A549 (cell line): ENCODE data around the gene NPM1. TPM values are rescaled to one million over a fixed set of nuclear protein-coding genes. Genes with fewer than 3 reads are reported as not detected.

Source experiments
- ATAC-seq, 2 experiments: fragments of 200-7000 bp in 1 of 2; fragments of >200 bp in 1 of 2; cut with Nextera tagmentation in 1 of 2; cut with Tn5 transposase in 1 of 2; 3 replicates each; pipeline versions ENCODE4 v1.8.0 to v1.9.1; 2018 to 2020; ENCODE audit warnings: mild to moderate bottlenecking in 1 of 2, moderate library complexity in 1 of 2
- CTCF ChIA-PET: fragments of 300-600 bp; sonication (Branson Sonifier 250); formaldehyde crosslinking; extraction: SDS; loops from one replicate; lab custom pipeline; 2021; ENCODE audit warnings: antibody characterized with exemption, inconsistent platforms; lab: Yijun Ruan, JAX
- POLR2A ChIA-PET: fragments of 350-600 bp; formaldehyde crosslinking; extraction: SDS; loops from one replicate; lab custom pipeline; 2021; ENCODE audit warnings: antibody characterized with exemption, inconsistent platforms; lab: Yijun Ruan, JAX
- DNase-seq, 2 experiments: peaks; one replicate each; pipeline versions ENCODE4 v3.0.0 to v3.0.0-alpha.2; 2011 to 2016; ENCODE audit warnings: low read depth in 1 of 2, low spot score in 1 of 2
- FAIRE-seq: peaks from 2 replicates; lab custom pipeline; 2011; peaks lifted over from hg19 to GRCh38; lab: Jason Lieb, UNC
- H3K27ac ChIP-seq, 2 experiments: fragments of >200 bp; sonication (Bioruptor Twin); formaldehyde crosslinking; 3 replicates each; pipeline ENCODE4 v1.5.1; 2016 to 2017
- H3K4me1 ChIP-seq: fragments of >200 bp; sonication (Bioruptor Twin); formaldehyde crosslinking; 3 replicates; pipeline ENCODE4 v1.6.1; 2016
- H3K4me2 ChIP-seq: fragments of >200 bp; sonication (Bioruptor Twin); formaldehyde crosslinking; 3 replicates; pipeline ENCODE4 v1.6.1; 2016
- H3K4me3 ChIP-seq: fragments of >200 bp; sonication (Bioruptor Twin); formaldehyde crosslinking; 3 replicates; pipeline ENCODE4 v1.5.1; 2016
- H3K9me3 ChIP-seq: fragments of >200 bp; sonication (Bioruptor Twin); formaldehyde crosslinking; 3 replicates; pipeline ENCODE4 v1.6.1; 2016
- BHLHE40 ChIP-seq: IDR thresholded peaks from 2 replicates; pipeline ENCODE4 v1.6.1; 2012; ENCODE audit warnings: low read depth, low read length, inconsistent platforms
- CBX8 ChIP-seq: fragments of 200-600 bp; sonication (generic); IDR thresholded peaks from 2 replicates; pipeline ENCODE4 v1.6.1; 2016
- CEBPB ChIP-seq, 2 experiments: fragments of >200 bp in 1 of 2; sonication (Bioruptor Twin) in 1 of 2; formaldehyde crosslinking in 1 of 2; IDR thresholded peaks; 2 replicates each; pipeline ENCODE4 v1.6.1; 2012 to 2016
- CHD4 ChIP-seq: fragments of 200-600 bp; sonication (generic); IDR thresholded peaks from 2 replicates; pipeline ENCODE4 v1.6.1; 2016; ENCODE audit warnings: antibody characterized with exemption, mild to moderate bottlenecking, borderline replicate concordance
- EHF ChIP-seq: fragments of 250-450 bp; sonication (Bioruptor Pico); IDR thresholded peaks from 2 replicates; pipeline ENCODE4 v1.5.0; 2020; ENCODE audit warnings: mild to moderate bottlenecking
- EP300 ChIP-seq, 2 experiments: fragments of >200 bp; sonication (Bioruptor Twin); formaldehyde crosslinking; IDR thresholded peaks; 2 replicates in 1 of 2; 3 replicates in 1 of 2; pipeline ENCODE4 v1.6.1; 2016 to 2017
- GATA3 ChIP-seq: IDR thresholded peaks from 2 replicates; pipeline ENCODE4 v1.6.1; 2012; ENCODE audit warnings: borderline replicate concordance
- HDAC2 ChIP-seq: fragments of 200-600 bp; sonication (generic); IDR thresholded peaks from 2 replicates; pipeline ENCODE4 v1.6.1; 2016
- HEYL ChIP-seq: fragments of 250-450 bp; sonication (Bioruptor Pico); IDR thresholded peaks from 2 replicates; pipeline ENCODE4 v1.8.0; 2021; ENCODE audit warnings: mild to moderate bottlenecking, moderate library complexity
- HOXA7 ChIP-seq: fragments of 250-450 bp; sonication (Bioruptor Pico); IDR thresholded peaks from 2 replicates; pipeline ENCODE4 v1.5.0; 2020; ENCODE audit warnings: mild to moderate bottlenecking, moderate library complexity
- HOXB13 ChIP-seq: fragments of 250-450 bp; sonication (Bioruptor Pico); IDR thresholded peaks from 2 replicates; pipeline ENCODE4 v1.5.0; 2020; ENCODE audit warnings: low read depth, mild to moderate bottlenecking, moderate library complexity
- JUN ChIP-seq, 2 experiments: fragments of >200 bp; sonication (Bioruptor Twin); formaldehyde crosslinking; IDR thresholded peaks; 2 replicates in 1 of 2; 3 replicates in 1 of 2; pipeline ENCODE4 v1.6.1; 2016 to 2017
- KDM1A ChIP-seq: fragments of 200-600 bp; sonication (generic); IDR thresholded peaks from 2 replicates; pipeline ENCODE4 v1.6.1; 2016; ENCODE audit warnings: low read depth, mild to moderate bottlenecking
- MAFK ChIP-seq: fragments of 450-650 bp; IDR thresholded peaks from 2 replicates; pipeline ENCODE4 v1.6.1; 2014; ENCODE audit not compliant: partially characterized antibody
- MYC ChIP-seq: IDR thresholded peaks from 2 replicates; pipeline ENCODE4 v1.6.1; 2012; ENCODE audit warnings: mild to moderate bottlenecking, inconsistent platforms, low read length, improper control_type of control experiment, borderline replicate concordance
- NFE2L2 ChIP-seq: fragments of 150-350 bp; conservative IDR thresholded peaks from 2 replicates; pipeline ENCODE4 v1.6.1; 2014; ENCODE audit warnings: low read length
- POLR2A ChIP-seq: IDR thresholded peaks from 2 replicates; pipeline ENCODE4 v1.6.1; 2012; ENCODE audit warnings: mild to moderate bottlenecking, low read length
- RARB ChIP-seq: fragments of 250-450 bp; sonication (Bioruptor Pico); IDR thresholded peaks from 2 replicates; pipeline ENCODE4 v1.8.0; 2021; ENCODE audit warnings: mild to moderate bottlenecking, moderate library complexity
- RCOR1 ChIP-seq: fragments of 150-350 bp; IDR thresholded peaks from 2 replicates; pipeline ENCODE4 v1.6.1; 2014; ENCODE audit warnings: antibody characterized with exemption, low read length, low read depth
- SMC3 ChIP-seq: fragments of >200 bp; sonication (Bioruptor Twin); formaldehyde crosslinking; IDR thresholded peaks from 3 replicates; pipeline ENCODE4 v1.6.1; 2018; ENCODE audit warnings: inconsistent platforms
- WGBS: methylation state at CpG from one replicate; pipeline ENCODE4 v1.1.6; 2017; ENCODE audit errors: missing lambda C conversion rate; 5-methylcytosine and 5-hydroxymethylcytosine counted together
- polyA plus RNA-seq, 4 experiments: library from polyadenylated mRNA; depleted of rRNA in 3 of 4; stranded (reverse); fragments of >200 nt; fragmentation: RNase III in 1 of 4; extraction: RNeasy Plus Mini Kit Qiagen cat#74134 plus additional on column Dnase treatment in 1 of 4; gene quantifications; 2 replicates in 3 of 4; 3 replicates in 1 of 4; pipeline ENCODE4 v1.2.3, GENCODE V29; 2011 to 2017
- TF ChIP-seq, protein P1 (sequence below): fragments of >200 bp; sonication (Bioruptor Twin); formaldehyde crosslinking; IDR thresholded peaks from 3 replicates; pipeline ENCODE4 v1.5.1; 2016
- TF ChIP-seq, protein P2 (sequence below): IDR thresholded peaks from 2 replicates; pipeline ENCODE4 v1.6.1; 2012; ENCODE audit warnings: low read depth, borderline replicate concordance
- TF ChIP-seq, protein P3 (sequence below): fragments of >200 bp; sonication (Bioruptor Twin); formaldehyde crosslinking; IDR thresholded peaks from 3 replicates; pipeline ENCODE4 v1.6.1; 2016
- TF ChIP-seq, protein P4 (sequence below): fragments of 250-450 bp; sonication (Bioruptor Pico); IDR thresholded peaks from 2 replicates; pipeline ENCODE4 v1.5.0; 2021; ENCODE audit warnings: mild to moderate bottlenecking, moderate library complexity, borderline replicate concordance
- TF ChIP-seq, protein P5 (sequence below): fragments of >200 bp; sonication (Bioruptor Twin); formaldehyde crosslinking; IDR thresholded peaks from 2 replicates; pipeline ENCODE4 v1.6.1; 2016
- TF ChIP-seq, protein P6 (sequence below): IDR thresholded peaks from 2 replicates; pipeline ENCODE4 v1.6.1; 2012

Gene NPM1
- polyA plus RNA-seq, 2 of the 4 experiments (the other 2 are of a cell fraction): 3,380 to 5,196 TPM

DNA sequence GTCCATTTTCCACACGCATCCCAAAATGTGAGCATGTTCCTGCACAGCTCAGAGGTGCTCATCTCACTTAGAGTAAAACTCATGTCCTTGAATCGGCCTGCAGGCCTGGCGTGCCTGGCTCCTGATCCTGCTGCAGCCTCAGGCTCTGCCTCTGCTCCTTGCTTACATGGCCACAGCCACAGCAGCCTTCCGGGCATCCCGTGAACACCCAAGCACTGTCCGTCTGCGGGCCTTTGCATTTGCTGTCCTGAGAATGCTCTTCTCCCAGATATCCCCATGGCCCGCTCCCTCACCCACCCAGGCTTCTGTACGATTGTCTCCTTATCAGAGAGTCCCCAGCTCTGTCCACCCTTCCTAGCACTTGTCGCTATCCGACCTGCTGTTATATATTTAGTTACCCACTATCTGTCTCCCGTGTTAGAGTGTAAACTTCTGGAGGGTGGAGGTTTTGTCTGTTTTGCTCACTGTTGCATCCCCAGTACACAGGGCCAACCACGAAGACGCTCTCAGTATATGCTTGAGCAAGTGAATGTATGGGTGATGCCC lies 53.7 kb downstream of the NPM1 start:
- no peak for DNase-seq
- Histone ChIP-seq H3K4me2 (no peak overlapping the region), H3K27ac (no peak overlapping the region), H3K4me1 (no peaks in the 10 kb centered on the region), H3K4me3 (no peak overlapping the region), H3K9me3 (no peaks in the 10 kb centered on the region)
- ChIA-PET CTCF (interaction anchor here (1.0 to 1.2 kb wide), 3 partner anchors 13 to 467 kb away, joined by 3 to 5 read pairs (median 3); no protein-coding TSS in a partner anchor), POLR2A (no interaction called here)
- ATAC-seq: peak in 1 of 2 experiments; percentile 24; a peak in 2 of 6 replicates
- FAIRE-seq: no peak
- 79% methylated on average over 14 of the region's 14 CpGs for WGBS
- TF ChIP-seq RCOR1 (no peak), RARB (no peak), POLR2A (no peak), CBX8 (no peak), MAFK (no peak), CEBPB (IDR thresholded peaks at IDR 0.05) (no peak)
- TF ChIP-seq, protein P1, sequence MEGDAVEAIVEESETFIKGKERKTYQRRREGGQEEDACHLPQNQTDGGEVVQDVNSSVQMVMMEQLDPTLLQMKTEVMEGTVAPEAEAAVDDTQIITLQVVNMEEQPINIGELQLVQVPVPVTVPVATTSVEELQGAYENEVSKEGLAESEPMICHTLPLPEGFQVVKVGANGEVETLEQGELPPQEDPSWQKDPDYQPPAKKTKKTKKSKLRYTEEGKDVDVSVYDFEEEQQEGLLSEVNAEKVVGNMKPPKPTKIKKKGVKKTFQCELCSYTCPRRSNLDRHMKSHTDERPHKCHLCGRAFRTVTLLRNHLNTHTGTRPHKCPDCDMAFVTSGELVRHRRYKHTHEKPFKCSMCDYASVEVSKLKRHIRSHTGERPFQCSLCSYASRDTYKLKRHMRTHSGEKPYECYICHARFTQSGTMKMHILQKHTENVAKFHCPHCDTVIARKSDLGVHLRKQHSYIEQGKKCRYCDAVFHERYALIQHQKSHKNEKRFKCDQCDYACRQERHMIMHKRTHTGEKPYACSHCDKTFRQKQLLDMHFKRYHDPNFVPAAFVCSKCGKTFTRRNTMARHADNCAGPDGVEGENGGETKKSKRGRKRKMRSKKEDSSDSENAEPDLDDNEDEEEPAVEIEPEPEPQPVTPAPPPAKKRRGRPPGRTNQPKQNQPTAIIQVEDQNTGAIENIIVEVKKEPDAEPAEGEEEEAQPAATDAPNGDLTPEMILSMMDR: no peak

DNA sequence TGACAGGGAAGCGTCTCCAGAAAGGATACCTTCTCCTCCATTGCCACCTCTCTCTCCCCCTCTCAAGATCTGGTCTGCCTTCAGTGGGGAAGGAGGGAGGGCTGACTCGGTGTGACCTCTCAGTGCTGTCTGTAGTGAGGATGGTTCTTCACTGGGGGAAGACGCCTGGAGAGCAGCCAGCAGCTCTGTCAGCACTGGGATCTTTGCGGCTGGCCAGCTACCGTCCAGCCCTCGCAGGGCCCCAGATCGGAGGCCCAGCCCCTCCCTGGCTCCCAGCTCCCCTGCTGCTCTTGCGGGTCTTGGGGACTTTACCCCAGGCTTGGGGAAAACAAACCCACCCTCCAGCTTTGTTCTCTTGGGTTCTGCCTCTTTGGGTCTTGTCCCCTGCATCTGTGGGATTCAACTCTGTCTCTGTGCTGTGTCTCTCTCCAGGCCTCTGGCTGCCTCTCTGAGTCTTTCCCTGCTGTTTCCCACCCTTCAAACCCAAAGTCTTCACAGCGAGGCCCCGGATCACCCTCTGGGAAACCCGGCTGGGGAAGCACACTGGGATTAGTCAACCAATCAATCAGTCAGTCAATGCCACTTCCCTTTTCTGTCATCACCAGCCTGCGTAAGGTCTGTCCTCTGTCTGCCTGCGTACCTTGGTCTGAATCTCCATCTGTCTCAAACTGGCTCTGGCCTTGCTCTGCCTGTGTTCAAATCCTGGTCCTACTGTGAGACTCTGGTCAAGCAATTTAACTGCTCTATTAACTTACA lies 54.8 kb downstream of the NPM1 start:
- ATAC-seq: no peak
- H3K4me2 ChIP-seq: no peak overlapping the region
- FAIRE-seq: no peak

DNA sequence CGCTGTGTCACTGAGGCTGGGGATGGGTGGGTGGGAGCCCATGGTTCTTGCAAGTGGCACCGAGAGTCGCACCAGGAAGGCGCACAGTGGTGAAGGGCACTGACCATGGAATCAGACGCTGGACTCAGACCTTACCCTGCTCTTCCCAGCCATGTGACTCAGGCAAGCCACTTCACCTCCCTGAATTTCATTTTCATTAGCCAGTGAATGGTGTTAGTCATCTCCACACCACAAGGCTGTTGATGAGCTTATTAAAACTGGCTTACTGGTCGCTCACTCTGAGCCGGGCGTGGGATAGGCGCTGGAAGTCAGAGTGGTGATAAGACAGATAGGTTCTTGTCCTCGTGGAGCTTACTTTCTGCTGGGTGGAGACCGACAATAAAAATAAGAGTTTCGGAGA lies 56.9 kb downstream of the NPM1 start:
- ChIA-PET CTCF (interaction anchor here (0.6 to 1.8 kb wide), 3 partner anchors 26 to 653 kb away, joined by 3 to 11 read pairs (median 3); partner anchors contain the start of gene FGF18), POLR2A (no interaction called here)
- no peak for DNase-seq
- TF ChIP-seq BHLHE40: no peak
- TF ChIP-seq, protein P2, sequence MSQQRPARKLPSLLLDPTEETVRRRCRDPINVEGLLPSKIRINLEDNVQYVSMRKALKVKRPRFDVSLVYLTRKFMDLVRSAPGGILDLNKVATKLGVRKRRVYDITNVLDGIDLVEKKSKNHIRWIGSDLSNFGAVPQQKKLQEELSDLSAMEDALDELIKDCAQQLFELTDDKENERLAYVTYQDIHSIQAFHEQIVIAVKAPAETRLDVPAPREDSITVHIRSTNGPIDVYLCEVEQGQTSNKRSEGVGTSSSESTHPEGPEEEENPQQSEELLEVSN: no peak
- TF ChIP-seq GATA3: no peak
- TF ChIP-seq JUN (IDR thresholded peaks at IDR 0.05): no peak
- TF ChIP-seq RCOR1: no peak
- TF ChIP-seq, protein P3, sequence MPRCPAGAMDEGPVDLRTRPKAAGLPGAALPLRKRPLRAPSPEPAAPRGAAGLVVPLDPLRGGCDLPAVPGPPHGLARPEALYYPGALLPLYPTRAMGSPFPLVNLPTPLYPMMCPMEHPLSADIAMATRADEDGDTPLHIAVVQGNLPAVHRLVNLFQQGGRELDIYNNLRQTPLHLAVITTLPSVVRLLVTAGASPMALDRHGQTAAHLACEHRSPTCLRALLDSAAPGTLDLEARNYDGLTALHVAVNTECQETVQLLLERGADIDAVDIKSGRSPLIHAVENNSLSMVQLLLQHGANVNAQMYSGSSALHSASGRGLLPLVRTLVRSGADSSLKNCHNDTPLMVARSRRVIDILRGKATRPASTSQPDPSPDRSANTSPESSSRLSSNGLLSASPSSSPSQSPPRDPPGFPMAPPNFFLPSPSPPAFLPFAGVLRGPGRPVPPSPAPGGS: no peak
- TF ChIP-seq MAFK: no peak
- TF ChIP-seq, protein P4, sequence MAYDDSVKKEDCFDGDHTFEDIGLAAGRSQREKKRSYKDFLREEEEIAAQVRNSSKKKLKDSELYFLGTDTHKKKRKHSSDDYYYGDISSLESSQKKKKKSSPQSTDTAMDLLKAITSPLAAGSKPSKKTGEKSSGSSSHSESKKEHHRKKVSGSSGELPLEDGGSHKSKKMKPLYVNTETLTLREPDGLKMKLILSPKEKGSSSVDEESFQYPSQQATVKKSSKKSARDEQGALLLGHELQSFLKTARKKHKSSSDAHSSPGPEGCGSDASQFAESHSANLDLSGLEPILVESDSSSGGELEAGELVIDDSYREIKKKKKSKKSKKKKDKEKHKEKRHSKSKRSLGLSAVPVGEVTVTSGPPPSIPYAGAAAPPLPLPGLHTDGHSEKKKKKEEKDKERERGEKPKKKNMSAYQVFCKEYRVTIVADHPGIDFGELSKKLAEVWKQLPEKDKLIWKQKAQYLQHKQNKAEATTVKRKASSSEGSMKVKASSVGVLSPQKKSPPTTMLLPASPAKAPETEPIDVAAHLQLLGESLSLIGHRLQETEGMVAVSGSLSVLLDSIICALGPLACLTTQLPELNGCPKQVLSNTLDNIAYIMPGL: no peak
- no peak for TF ChIP-seq KDM1A
- TF ChIP-seq, protein P5, sequence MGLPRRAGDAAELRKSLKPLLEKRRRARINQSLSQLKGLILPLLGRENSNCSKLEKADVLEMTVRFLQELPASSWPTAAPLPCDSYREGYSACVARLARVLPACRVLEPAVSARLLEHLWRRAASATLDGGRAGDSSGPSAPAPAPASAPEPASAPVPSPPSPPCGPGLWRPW: no peak
- TF ChIP-seq EP300 (IDR thresholded peaks at IDR 0.05): no peak
- no peak for TF ChIP-seq HDAC2
- no peak for TF ChIP-seq NFE2L2
- TF ChIP-seq CHD4: no peak
- TF ChIP-seq SMC3: no peak
- TF ChIP-seq MYC: no peak
- TF ChIP-seq EHF (CRISPR knock-in tag): no peak
- TF ChIP-seq HOXA7 (CRISPR knock-in tag): no peak
- TF ChIP-seq, protein P6, sequence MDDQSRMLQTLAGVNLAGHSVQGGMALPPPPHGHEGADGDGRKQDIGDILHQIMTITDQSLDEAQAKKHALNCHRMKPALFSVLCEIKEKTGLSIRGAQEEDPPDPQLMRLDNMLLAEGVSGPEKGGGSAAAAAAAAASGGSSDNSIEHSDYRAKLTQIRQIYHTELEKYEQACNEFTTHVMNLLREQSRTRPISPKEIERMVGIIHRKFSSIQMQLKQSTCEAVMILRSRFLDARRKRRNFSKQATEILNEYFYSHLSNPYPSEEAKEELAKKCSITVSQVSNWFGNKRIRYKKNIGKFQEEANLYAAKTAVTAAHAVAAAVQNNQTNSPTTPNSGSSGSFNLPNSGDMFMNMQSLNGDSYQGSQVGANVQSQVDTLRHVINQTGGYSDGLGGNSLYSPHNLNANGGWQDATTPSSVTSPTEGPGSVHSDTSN: no peak
- no peak for TF ChIP-seq HOXB13
- 81% methylated on average over 11 of the region's 12 CpGs for WGBS
- FAIRE-seq: no peak
- no peak overlapping the region for H3K4me2 ChIP-seq
- H3K27ac ChIP-seq: no peak overlapping the region
- no peak for ATAC-seq
- no peaks in the 10 kb centered on the region for H3K9me3 ChIP-seq
- no peaks in the 10 kb centered on the region for H3K4me1 ChIP-seq
- no peak overlapping the region for H3K4me3 ChIP-seq

More for the DNA sequence above, 54.8 kb downstream of the NPM1 start:
- POLR2A ChIA-PET: no interaction called here
- CTCF ChIA-PET: interaction anchor here (0.7 to 1.6 kb wide), 3 partner anchors 24 to 466 kb away, joined by 3 to 5 read pairs (median 3); no protein-coding TSS in a partner anchor
- no peak for DNase-seq
- Histone ChIP-seq H3K4me1 (no peaks in the 10 kb centered on the region), H3K4me3 (no peak overlapping the region), H3K27ac (no peak overlapping the region), H3K9me3 (no peaks in the 10 kb centered on the region)
- TF ChIP-seq SMC3: no peak
- no peak for TF ChIP-seq HDAC2
- no peak for TF ChIP-seq HEYL
- TF ChIP-seq NFE2L2: no peak
- TF ChIP-seq, protein P5: no peak
- WGBS: 80% methylated on average over 13 of the region's 13 CpGs
